Activated T-cell treated with anti-CD3 and anti-CD28 coated beads, Interleukin-2, amount 50 U/mL, for 4 hours (primary cell): ENCODE results near the gene NT5C3B. TPM values are rescaled to one million over a fixed set of nuclear protein-coding genes. Genes with fewer than 3 reads are reported as not detected.
"Not testable (repeated sequence)": the region's sequence is repeated elsewhere in the genome, so short reads cannot be mapped to it uniquely, and the experiment has no call there.

ENCODE experiments used
- ATAC-seq, 2 donors: fragments of 200-7000 bp; cut with Tn5 transposase; one replicate each; pipeline ENCODE4 v1.10.0; 2021
- DNase-seq: peaks from one replicate; pipeline ENCODE4 v3.0.0-alpha.2; 2020
- H3K27me3 Mint-ChIP-seq: one replicate; pipeline ENCODE4 v1.8.0; 2021; ENCODE audit warnings: low read depth, mixed read lengths
- H3K36me3 Mint-ChIP-seq: one replicate; pipeline ENCODE4 v1.8.0; 2022; ENCODE audit warnings: mixed read lengths; ENCODE audit not compliant: insufficient read depth
- H3K4me1 Mint-ChIP-seq: one replicate; pipeline ENCODE4 v1.8.0; 2021; ENCODE audit warnings: low read depth, mixed read lengths
- H3K4me3 Mint-ChIP-seq: one replicate; pipeline ENCODE4 v1.8.0; 2021; ENCODE audit warnings: mild to moderate bottlenecking, moderate library complexity, mixed read lengths
- H3K9me3 Mint-ChIP-seq: one replicate; pipeline ENCODE4 v1.8.0; 2021; ENCODE audit warnings: mixed read lengths
- total RNA-seq, 3 donors: library from RNA; stranded (reverse); gene quantifications; one replicate each; pipeline ENCODE4 v1.2.1, GENCODE V29; 2021

NT5C3B gene
- total RNA-seq, 3 donors from 2014 or later, result 29.7 to 53.6 (median 41.9) TPM

DNA sequence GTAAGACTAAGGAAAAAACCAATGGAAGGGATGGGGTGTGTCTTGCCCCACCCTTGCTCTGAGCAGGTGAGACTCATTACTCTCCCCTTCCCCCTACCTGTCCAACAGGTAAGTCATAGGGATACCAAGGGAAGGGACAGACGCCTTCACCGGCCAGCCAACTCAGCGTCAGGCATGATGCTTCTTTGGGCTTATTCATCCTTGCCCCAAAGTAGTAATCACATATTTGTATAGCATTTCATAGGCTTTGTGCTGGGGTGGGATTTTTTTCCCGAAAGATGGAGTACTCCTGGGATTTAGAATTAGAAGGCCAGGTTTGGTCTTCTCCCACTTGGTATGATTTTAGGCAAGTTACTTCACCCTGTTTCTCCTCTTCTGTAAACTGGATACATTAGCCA, 49.0 kb downstream of the NT5C3B start:
- H3K36me3 Mint-ChIP-seq, result no peaks in the 10 kb centered on the region
- peaks cover 19% of the 10 kb centered on the region for H3K4me1 Mint-ChIP-seq
- ATAC-seq (no peak), DNase-seq (no peak)
- H3K27me3 Mint-ChIP-seq, result peaks cover 16% of the 10 kb centered on the region
- H3K9me3 Mint-ChIP-seq, result no peaks in the 10 kb centered on the region
- peak overlapping the region; percentile 66 for H3K4me3 Mint-ChIP-seq

DNA sequence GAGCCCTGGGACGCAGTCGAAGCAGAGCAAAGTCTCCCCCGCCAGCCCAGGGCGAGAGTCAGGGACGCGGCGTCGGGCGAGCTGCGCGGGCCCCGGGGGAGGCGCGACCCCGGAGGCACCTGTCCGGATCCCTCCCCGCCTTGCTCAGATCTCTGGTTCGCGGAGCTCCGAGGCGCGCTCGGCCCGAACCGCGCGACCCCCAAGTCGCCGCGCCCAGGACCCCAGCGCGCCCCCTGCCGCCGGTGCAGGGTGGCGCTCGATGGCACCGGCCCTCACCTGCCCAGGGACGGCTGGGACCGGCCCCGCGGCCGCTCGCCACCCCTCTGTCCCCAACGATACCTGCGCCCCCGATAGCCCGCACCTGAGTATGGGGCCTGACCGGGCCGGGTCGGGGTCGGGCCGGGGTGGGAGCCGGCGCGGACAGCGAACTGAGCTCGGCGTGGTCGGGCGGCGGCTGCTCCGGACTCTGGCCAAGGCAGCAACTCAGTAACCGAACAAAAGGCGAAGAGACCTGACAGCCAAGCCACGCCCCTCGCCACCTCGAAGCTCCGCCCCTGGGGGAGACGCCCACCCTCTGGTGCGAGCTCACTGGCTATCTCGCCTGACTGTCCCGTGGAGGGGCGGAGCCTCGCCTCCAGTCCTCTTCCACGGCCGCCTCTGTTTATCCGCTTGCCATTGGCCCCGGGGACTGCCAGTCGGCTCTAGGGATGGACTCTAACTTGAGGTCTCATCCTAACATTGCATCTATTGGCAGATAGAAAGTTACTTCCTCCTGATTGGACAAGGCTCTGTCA, 49.6 kb downstream of the NT5C3B start, which contains the start of gene JUP:
Gene JUP, minus strand, starts transcription at position 485 of the 794 bp plus-strand sequence. CDS start 14,857 bp downstream, outside the sequence.
- peak; percentile 95 to 97 for ATAC-seq
- peak within 1 kb of the TSS; percentile 66 for H3K4me3 Mint-ChIP-seq
- peak; percentile 86 for DNase-seq
- H3K36me3 Mint-ChIP-seq, result no peaks in the 10 kb centered on the region
- H3K27me3 Mint-ChIP-seq, result peaks cover 22% of the 10 kb centered on the region
- peaks cover 19% of the 10 kb centered on the region for H3K4me1 Mint-ChIP-seq
- no peaks in the 10 kb centered on the region for H3K9me3 Mint-ChIP-seq

DNA sequence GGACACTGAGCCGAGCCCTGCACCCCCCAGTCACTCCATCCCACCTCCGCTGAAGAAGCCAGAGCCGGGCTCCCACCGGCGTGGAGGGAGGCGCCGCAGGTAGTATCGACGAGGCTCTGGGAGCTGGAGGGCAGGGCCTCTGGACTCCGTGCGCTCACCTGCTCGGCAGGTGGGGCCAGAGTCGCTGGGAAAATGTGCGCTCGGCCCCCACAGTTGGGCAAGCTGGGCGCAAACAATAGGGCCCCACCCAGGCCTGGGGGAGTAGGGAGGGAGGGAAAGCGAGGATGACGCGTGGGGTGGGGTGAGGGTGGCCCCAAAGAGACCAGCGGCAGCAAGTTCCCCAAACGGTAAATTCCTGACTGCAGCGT, 50.2 kb downstream of the NT5C3B start:
- H3K4me3 Mint-ChIP-seq, result peak overlapping the region; percentile 46
- H3K4me1 Mint-ChIP-seq, result peaks cover 19% of the 10 kb centered on the region
- no peaks in the 10 kb centered on the region for H3K36me3 Mint-ChIP-seq
- peaks cover 23% of the 10 kb centered on the region for H3K27me3 Mint-ChIP-seq
- H3K9me3 Mint-ChIP-seq, result no peaks in the 10 kb centered on the region
- ATAC-seq (no peak), DNase-seq (no peak)

DNA sequence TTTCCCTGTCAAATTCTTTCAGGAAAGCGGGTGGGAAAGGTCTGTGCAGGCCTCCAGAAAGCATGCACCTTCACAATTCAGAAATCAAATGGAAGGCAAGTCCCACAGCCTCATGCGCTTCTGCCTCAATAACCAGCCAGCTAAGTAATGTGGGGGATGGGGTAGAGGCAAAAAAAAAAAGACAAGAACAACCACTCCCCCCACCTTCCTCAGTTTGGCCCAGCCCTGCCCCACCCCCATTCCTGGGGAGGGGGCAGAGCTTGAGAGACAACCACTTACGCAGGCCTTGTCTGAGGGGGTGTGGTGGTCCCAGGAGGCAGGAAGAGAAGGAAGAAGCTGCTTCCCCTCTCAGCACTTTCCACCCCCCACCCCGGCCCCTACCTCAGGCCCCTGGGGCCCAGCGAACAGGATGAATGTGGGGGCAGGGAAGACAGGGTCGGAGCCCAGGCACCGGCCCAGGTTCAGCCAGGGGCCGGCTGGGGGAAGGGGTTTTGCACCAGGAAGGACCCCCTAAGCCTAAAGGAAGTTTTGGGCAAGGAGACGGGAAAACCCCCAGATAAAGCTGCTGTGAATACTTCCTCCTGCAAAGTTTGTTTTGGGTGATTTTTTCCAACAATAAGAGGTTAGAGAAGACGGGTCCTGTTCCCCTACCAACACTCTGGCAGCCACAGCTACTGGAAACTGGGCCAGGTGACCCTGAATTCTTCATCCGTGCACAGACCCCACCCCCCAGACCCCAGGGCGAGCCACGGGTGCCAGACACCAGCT, 50.8 kb downstream of the NT5C3B start:
- H3K27me3 Mint-ChIP-seq, result peaks cover 25% of the 10 kb centered on the region
- ATAC-seq (no peak), DNase-seq (no peak)
- H3K4me1 Mint-ChIP-seq, result peaks cover 17% of the 10 kb centered on the region
- H3K4me3 Mint-ChIP-seq, result peak overlapping the region; percentile 46
- H3K9me3 Mint-ChIP-seq, result no peaks in the 10 kb centered on the region
- H3K36me3 Mint-ChIP-seq, result no peaks in the 10 kb centered on the region

DNA sequence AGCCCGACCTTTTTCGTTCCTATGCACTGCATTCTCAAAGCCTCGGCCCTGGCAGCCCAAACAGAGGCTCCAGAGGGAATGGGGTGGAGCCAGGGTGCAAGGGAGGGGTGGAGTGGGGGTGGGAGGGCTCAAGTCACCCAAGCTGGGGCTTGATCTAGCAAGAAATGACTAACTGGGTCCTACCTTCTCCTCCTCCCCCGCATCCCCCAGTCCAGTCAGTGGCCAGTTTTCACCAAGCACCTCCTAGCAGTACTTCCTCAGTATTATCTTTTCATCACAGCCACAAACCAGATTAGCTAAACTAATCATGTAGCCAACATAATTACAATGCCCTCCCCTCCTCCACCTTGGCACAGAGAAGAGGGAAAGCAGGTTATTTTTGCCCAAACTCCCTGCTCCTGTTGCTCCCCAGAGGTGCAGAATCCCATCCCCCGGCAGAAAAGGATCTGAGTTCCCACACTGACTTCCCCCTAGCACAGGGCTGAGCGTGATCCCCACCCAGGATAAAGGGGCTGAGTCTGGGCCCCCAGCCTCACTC, 51.8 kb downstream of the NT5C3B start:
- DNase-seq (no peak), ATAC-seq (no peak)
- H3K4me3 Mint-ChIP-seq, result peak overlapping the region; percentile 8
- H3K36me3 Mint-ChIP-seq, result no peaks in the 10 kb centered on the region
- H3K27me3 Mint-ChIP-seq, result peaks cover 25% of the 10 kb centered on the region
- no peaks in the 10 kb centered on the region for H3K9me3 Mint-ChIP-seq
- peaks cover 17% of the 10 kb centered on the region for H3K4me1 Mint-ChIP-seq

DNA sequence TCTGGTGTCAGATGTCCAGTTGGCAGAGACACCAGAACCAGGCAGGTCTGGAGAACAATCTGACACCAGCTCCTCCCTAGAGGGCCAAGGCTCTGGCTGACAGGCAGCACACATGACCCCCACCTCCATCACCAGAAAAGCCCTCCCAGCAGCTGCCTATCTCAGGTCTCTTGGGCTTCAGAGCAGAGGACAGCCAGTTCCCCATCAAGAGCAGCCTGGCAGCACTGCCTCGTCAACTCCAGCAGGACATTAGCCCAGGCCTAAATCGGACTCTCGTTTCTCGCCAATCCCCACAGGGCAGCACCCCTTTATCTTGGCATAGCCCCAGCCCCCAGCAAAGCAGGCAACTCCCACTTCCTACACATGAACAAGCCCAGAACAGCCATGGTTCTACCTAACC, 53.9 kb downstream of the NT5C3B start:
- Mint-ChIP-seq H3K9me3 (no peaks in the 10 kb centered on the region), H3K36me3 (no peaks in the 10 kb centered on the region), H3K4me3 (no peak overlapping the region), H3K27me3 (peaks cover 25% of the 10 kb centered on the region), H3K4me1 (peaks cover 10% of the 10 kb centered on the region)
- ATAC-seq (no peak), DNase-seq (no peak)

DNA sequence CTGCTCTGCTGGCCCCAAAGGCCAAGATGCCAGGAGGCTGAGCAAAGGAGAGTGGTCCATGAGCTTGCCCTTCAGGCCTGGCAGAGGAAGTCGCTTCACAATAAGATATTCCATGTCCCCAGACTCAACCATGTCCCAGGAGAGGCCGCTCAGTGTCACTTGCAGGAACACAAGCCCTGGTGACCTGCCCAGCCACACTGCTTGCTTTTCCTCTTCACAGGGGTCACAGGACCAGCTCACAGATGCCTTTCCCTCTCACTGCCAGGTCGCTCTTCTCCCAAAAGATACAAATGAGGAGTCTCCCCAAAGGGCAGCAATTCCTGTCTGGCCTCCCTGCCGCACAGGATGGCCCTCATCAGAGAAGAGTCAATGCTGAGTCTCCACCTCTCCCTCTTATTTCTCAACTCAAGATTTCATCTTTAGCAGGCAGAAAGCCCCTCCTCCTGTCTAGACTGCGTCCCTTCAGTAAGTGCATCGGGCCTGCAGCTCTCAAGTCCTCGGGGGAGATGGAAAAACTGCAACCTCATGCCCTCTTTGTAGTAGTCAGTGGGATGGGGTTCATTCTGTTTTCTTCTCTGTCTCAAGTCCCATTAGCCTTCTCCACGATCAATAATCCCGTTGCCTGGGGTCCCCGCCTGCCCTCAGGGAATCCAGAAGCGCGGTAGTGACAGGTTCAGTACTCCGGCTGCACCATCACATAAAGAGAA, 54.5 kb downstream of the NT5C3B start:
- no peak overlapping the region for H3K4me3 Mint-ChIP-seq
- DNase-seq (no peak), ATAC-seq (no peak)
- H3K9me3 Mint-ChIP-seq, result no peaks in the 10 kb centered on the region
- peaks cover 7% of the 10 kb centered on the region for H3K4me1 Mint-ChIP-seq
- no peaks in the 10 kb centered on the region for H3K36me3 Mint-ChIP-seq
- H3K27me3 Mint-ChIP-seq, result peaks cover 20% of the 10 kb centered on the region

DNA sequence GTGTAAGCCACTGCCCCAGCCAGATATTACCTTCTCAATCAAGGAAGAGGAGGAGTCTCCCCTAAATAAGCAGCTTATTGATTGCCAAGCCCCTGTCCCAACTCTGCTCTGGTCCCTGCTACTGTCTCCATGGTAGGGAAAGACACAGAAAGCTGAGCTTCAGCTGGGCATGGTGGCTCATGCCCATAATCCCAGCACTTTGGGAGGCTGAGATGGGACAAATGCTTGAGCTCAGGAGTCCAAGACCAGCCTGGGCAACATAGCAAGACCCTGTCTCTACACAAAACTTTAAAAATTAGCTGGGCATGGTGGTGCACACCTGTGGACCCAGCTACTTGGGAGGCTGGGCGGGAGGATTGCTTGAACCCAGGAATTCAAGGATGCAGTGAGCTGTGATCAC, 56.1 kb downstream of the NT5C3B start:
- Mint-ChIP-seq H3K9me3 (no peaks in the 10 kb centered on the region), H3K27me3 (peaks cover 21% of the 10 kb centered on the region), H3K4me3 (no peak overlapping the region), H3K36me3 (no peaks in the 10 kb centered on the region), H3K4me1 (peaks cover 4% of the 10 kb centered on the region)
- ATAC-seq (no peak), DNase-seq (no peak)

DNA sequence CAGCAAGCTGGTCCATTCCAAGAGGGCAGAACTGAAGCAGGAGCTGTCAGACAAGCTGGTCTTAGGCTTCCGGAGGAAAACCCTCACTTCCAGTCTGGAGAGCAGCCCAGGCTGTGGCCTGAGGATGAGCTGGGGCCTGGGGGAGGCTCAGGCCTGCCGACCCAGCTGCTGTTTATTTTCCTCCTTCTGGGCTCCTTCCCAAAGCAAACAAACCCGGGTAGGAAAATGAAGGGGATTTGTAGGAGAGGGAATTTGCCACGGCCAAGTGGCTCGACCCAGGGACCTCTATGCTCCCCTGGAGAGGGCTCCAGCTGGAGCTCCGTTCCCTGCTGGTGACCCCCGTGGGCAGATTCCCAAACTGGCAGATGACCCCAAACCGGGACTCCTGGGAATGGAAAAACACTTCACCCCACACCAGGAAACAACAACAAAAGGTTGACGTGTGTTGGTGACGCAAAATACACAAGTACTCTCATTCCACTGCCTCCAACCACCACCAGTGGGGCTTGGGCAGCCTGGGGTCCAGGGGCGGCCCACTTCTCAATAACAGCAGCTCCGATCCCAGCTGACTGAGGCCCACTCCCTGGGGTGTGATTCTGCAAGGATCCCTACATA, 58.4 kb downstream of the NT5C3B start:
- ATAC-seq, result no peak

DNA sequence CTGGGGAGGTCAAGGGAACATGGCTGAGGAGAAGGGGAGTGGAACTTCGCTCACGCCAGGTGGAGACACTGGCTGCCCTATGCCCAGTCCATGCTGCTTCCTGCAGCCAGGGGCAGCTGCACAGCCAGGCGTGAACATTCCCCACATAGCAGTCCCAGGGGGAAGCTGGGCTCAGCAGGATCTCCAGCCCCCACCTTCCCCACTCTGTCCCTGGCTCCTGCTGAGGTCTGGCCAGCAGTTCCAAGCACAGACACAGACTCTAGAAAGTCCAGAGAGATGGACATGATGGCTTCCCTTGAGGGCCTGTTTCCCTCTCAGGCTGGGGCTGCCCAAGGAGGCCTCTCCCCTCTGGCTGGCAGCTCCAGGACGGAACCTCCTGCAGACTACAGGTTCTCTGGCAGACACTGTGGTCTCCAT, 58.9 kb downstream of the NT5C3B start:
- ATAC-seq (no peak), DNase-seq (no peak)
- Mint-ChIP-seq H3K9me3 (no peaks in the 10 kb centered on the region), H3K27me3 (peaks cover 19% of the 10 kb centered on the region), H3K4me3 (no peak overlapping the region), H3K36me3 (no peaks in the 10 kb centered on the region), H3K4me1 (no peaks in the 10 kb centered on the region)

More for the DNA sequence above, 58.4 kb downstream of the NT5C3B start:
- Mint-ChIP-seq H3K36me3 (no peaks in the 10 kb centered on the region), H3K9me3 (no peaks in the 10 kb centered on the region), H3K4me1 (no peaks in the 10 kb centered on the region), H3K27me3 (peaks cover 18% of the 10 kb centered on the region), H3K4me3 (no peak overlapping the region)
- DNase-seq, result no peak

DNA sequence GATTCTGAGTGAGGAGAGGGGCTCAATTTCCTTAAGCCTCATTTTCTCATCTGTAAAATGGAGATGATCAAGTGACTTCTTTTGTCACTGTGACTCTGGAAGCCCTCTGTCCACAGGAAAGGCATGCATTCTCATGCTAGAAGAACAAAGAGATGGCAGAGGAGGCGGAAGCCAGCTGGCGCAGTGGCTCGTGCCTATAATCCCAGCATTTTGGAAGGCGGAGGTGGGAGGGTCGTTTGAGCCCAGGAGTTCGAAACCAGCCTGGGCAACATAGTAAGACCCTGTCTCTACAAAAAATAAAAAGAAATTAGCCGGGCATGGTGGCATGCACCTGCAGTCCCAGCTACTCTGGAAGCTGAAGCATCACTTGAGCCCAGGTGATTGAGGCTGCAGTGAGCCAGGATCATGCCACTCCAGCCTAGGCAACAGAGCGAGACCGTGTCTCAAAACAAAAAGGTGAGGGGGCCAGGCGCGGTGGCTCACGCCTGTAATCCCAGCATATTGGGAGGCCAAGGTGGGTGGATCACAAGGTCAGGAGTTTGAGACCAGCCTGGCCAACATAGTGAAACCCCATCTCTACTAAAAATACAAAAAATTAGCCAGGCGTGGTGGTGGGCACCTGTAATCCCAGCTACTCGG, 59.7 kb downstream of the NT5C3B start:
- not testable (repeated sequence) for H3K9me3 Mint-ChIP-seq, H3K4me1 Mint-ChIP-seq, DNase-seq, H3K4me3 Mint-ChIP-seq, H3K36me3 Mint-ChIP-seq, ATAC-seq
- H3K27me3 Mint-ChIP-seq, result peaks cover 11% of the 10 kb centered on the region

DNA sequence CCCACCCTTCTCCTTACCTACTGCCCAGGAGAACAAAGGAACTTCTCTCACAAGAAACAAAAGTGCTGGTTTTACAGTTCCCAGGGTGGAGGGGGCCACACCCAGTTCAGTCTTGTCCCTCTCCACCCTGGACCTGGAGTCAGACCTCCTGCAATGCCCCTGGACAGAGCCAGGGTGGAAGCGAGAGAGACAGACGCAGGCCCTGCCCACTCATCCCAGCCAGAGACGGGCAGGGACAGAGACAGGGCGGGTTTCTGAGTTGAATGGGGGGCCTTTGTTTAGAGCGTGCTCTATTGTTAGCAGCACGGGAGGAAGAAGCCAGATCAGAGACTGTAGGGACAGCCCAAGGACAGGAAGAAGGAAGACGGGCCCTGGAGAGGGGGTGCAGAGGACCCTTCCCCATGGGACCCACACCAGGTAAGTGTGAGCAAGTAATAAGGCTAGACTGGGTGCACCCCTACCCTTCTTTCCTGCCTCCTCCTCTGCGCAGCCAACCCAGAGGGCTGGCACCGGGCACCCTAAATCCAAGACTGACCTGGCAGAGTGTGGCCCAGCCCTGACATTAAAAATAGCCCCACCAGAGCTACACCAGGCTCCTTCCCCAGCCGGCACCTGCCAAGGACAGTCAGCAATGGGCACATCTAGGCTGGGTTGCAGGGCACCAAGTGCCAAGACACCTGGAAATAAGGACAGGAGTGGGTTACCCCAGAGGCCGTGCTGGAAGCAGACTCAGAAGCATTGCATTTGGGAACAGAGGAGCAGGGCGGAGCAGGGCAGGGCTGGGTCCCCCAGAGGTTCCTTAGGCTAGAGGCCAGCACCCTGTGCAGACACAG, 60.4 kb downstream of the NT5C3B start:
- DNase-seq, result no peak
- no peak for ATAC-seq
- H3K9me3 Mint-ChIP-seq, result no peaks in the 10 kb centered on the region
- no peaks in the 10 kb centered on the region for H3K36me3 Mint-ChIP-seq
- no peaks in the 10 kb centered on the region for H3K4me1 Mint-ChIP-seq
- peaks cover 11% of the 10 kb centered on the region for H3K27me3 Mint-ChIP-seq
- H3K4me3 Mint-ChIP-seq, result no peak overlapping the region
